Thyroid gland (tissue), 4 donors: ENCODE results near the gene DNAH8. TPM values are rescaled to one million over a fixed set of nuclear protein-coding genes. Genes with fewer than 3 reads are reported as not detected.

Experiments used
- DNase-seq, 2 donors: peaks; one replicate each; pipeline ENCODE4 v3.0.0-alpha.2; 2019
- H3K27ac ChIP-seq, 3 donors: fragments of 200-600 bp; sonication (generic); 1 replicate in 2 of 3; 2 replicates in 1 of 3; pipeline ENCODE4 v1.5.1; 2016 to 2019; ENCODE audit warnings: mild to moderate bottlenecking in 1 of 3, moderate library complexity in 1 of 3
- H3K27me3 ChIP-seq: fragments of 200-600 bp; sonication (generic); one replicate; pipeline ENCODE4 v1.5.1; 2019
- H3K36me3 ChIP-seq, 2 donors: fragments of 200-600 bp; sonication (generic); one replicate each; pipeline ENCODE4 v1.5.1; 2016 to 2019
- H3K4me1 ChIP-seq, 2 donors: fragments of 200-600 bp; sonication (generic); one replicate each; pipeline ENCODE4 v1.5.1; 2017 to 2019
- H3K4me3 ChIP-seq, 3 donors: fragments of 200-600 bp; sonication (generic); replicated peaks in 1 of 3; 1 replicate in 2 of 3; 2 replicates in 1 of 3; pipeline ENCODE4 v1.5.1; 2016; ENCODE audit warnings: mild to moderate bottlenecking in 1 of 3
- H3K9me3 ChIP-seq: fragments of 200-600 bp; sonication (generic); one replicate; pipeline ENCODE4 v1.5.1; 2017
- POLR2A ChIP-seq, 2 donors: fragments of 450-650 bp; IDR thresholded peaks; one replicate each; pipeline ENCODE4 v1.6.1; 2017; ENCODE audit warnings: antibody characterized with exemption in 2 of 2, mild to moderate bottlenecking in 2 of 2, moderate library complexity in 1 of 2
- WGBS, 2 donors: methylation state at CpG; one replicate each; pipeline ENCODE4 v1.1.5; 2017; 5-methylcytosine and 5-hydroxymethylcytosine counted together
- intact Hi-C: fragments of 100-400 bp; cut with DNase I; formaldehyde crosslinking; loops from one replicate; pipeline ENCODE4 v1.15.1; 2023
- total RNA-seq, 4 donors: library from RNA; depleted of rRNA; stranded (reverse); fragments of >200 nt; gene quantifications; one replicate each; pipeline ENCODE4 v1.2.3, GENCODE V29; 2016
- TF ChIP-seq, protein P1 (sequence below), 6 experiments: fragments of 200-600 bp in 3 of 6; fragments of 450-650 bp in 3 of 6; sonication (generic) in 3 of 6; IDR thresholded peaks; one replicate each; pipeline ENCODE4 v1.5.1; 2016 to 2019; ENCODE audit warnings: antibody characterized with exemption in 6 of 6, mild to moderate bottlenecking in 2 of 6, inconsistent platforms in 1 of 6, moderate library complexity in 1 of 6

DNAH8 gene
- total RNA-seq, 4 donors from 2014 or later, result 0.04 to 4.8 (median 0.12) TPM

DNA sequence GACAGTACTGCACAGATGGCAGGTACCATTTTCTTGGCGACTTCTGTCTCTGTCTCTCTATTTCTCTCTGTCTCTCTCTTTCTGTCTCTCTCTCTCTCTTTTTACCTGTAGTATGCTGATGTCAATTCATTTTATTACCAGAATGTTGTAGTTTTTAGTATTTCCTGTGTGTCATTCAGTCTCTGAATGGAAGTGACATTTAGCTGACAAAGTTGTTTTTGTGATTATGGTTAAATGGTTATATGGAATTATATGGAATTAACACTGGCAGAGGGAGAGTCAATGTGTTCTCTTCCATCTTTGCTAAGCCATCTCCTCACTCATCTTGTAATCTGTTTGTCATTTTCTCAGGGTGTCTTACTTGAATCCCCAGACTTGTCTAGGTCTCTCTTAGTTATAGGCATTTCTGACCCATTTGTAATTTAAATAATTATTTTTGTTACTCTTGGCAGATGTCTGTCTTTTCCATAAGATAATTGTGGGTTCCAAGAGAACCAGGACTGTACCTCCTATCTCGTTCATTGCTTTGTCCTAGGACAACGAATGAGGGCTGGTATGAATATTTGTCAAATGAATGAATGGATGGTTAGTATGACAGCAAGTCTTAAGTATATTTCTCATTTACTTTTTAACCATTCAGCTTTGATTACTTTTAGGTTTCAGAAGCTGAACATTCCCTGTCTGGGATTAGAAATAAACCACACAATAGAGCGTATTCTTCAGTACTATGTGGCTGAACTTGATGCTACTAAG, 64.4 kb downstream of the DNAH8 start:
- Histone ChIP-seq H3K4me3 (no peak overlapping the region), H3K36me3 (no peaks in the 10 kb centered on the region), H3K27ac (no peak overlapping the region), H3K4me1 (peaks cover 0 to 9% of the 10 kb centered on the region in 2 donors), H3K27me3 (no peaks in the 10 kb centered on the region), H3K9me3 (no peaks in the 10 kb centered on the region)
- DNase-seq, result no peak
- WGBS, 2 donors, result 87 to 92% methylated on average over 4 of the region's 4 CpGs
- intact Hi-C loops, result no loop called here
- TF ChIP-seq, protein P1, sequence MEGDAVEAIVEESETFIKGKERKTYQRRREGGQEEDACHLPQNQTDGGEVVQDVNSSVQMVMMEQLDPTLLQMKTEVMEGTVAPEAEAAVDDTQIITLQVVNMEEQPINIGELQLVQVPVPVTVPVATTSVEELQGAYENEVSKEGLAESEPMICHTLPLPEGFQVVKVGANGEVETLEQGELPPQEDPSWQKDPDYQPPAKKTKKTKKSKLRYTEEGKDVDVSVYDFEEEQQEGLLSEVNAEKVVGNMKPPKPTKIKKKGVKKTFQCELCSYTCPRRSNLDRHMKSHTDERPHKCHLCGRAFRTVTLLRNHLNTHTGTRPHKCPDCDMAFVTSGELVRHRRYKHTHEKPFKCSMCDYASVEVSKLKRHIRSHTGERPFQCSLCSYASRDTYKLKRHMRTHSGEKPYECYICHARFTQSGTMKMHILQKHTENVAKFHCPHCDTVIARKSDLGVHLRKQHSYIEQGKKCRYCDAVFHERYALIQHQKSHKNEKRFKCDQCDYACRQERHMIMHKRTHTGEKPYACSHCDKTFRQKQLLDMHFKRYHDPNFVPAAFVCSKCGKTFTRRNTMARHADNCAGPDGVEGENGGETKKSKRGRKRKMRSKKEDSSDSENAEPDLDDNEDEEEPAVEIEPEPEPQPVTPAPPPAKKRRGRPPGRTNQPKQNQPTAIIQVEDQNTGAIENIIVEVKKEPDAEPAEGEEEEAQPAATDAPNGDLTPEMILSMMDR (IDR thresholded peaks at IDR 0.05), result no peak
- TF ChIP-seq POLR2A (IDR thresholded peaks at IDR 0.05), result no peak

DNA sequence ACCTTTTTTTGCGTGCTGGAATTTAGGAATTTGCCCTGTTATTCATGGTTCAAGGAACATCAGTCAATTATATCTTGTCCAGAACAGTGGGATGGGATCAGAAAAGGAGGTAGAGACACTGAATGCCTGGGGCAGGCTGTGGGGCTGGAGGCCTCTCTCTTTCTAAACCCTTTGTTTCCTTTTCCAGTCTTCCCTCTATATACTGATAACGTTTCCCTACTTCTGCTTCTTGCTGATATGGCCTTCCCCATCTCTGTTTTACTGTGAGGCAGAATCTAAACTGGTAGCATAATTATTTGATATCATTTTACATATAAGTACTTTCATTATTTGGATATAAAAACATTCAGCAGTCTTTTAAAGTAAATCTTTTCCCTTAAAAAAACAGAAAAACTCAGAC, 67.5 kb downstream of the DNAH8 start:
- Histone ChIP-seq H3K4me3 (no peak overlapping the region), H3K4me1 (peaks cover 0 to 9% of the 10 kb centered on the region in 2 donors), H3K36me3 (no peaks in the 10 kb centered on the region), H3K27ac (no peak overlapping the region), H3K9me3 (no peaks in the 10 kb centered on the region), H3K27me3 (no peaks in the 10 kb centered on the region)
- intact Hi-C loops, result no loop called here
- no peak for DNase-seq
- TF ChIP-seq, protein P1 (IDR thresholded peaks at IDR 0.05), result no peak
- no peak for TF ChIP-seq POLR2A (IDR thresholded peaks at IDR 0.05)
- 79 to 81% methylated on average over 2 of the region's 2 CpGs for WGBS, 2 donors

DNA sequence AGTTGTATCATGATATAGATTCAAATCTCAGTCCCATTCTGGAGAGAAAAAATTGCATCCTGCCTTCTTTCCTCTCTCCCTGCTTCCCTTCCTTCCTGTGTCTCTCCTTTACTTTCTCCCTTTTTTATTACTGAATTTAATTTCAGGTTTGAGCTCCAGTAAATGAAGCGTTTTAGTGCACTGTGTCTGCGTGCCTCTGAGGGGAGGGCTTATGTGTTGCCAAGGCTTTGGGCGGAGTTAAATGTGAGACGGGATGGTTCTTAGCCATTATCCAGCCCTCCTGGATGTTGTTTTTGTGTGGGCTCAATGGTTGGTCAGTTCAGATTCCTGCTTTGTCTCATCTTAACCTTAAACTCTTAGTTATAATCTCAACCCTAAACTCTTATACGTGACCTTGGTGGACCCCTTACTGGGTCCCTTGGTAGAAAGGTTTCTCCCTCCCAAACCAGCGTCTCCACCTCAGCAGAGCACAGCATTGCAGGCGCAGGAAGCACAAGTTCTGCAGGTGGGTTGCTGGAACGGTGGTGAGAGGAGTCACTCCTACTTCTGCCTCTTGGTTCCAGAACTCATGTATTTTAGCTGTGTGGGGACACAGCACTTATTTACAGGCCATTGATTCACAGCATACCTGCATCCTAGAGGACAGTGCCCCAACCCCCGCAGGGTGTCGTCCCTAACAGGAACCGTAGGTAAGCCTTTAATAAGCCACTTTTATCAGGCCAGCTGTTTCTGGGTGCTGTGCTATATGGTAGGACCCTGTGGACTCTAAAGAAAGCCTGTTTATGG, 68.5 kb downstream of the DNAH8 start:
- H3K27me3 ChIP-seq, result no peaks in the 10 kb centered on the region
- H3K4me1 ChIP-seq, result peaks cover 0 to 9% of the 10 kb centered on the region in 2 donors
- DNase-seq, result peak; percentile 13 to 35
- intact Hi-C loops, result no loop called here
- TF ChIP-seq, protein P1 (IDR thresholded peaks at IDR 0.05), result no peak
- no peak for TF ChIP-seq POLR2A (IDR thresholded peaks at IDR 0.05)
- no peaks in the 10 kb centered on the region for H3K9me3 ChIP-seq
- H3K27ac ChIP-seq, result no peak overlapping the region
- H3K36me3 ChIP-seq, result no peaks in the 10 kb centered on the region
- WGBS, 2 donors, result 22 to 31% methylated on average over 11 of the region's 11 CpGs
- H3K4me3 ChIP-seq, result no peak overlapping the region

DNA sequence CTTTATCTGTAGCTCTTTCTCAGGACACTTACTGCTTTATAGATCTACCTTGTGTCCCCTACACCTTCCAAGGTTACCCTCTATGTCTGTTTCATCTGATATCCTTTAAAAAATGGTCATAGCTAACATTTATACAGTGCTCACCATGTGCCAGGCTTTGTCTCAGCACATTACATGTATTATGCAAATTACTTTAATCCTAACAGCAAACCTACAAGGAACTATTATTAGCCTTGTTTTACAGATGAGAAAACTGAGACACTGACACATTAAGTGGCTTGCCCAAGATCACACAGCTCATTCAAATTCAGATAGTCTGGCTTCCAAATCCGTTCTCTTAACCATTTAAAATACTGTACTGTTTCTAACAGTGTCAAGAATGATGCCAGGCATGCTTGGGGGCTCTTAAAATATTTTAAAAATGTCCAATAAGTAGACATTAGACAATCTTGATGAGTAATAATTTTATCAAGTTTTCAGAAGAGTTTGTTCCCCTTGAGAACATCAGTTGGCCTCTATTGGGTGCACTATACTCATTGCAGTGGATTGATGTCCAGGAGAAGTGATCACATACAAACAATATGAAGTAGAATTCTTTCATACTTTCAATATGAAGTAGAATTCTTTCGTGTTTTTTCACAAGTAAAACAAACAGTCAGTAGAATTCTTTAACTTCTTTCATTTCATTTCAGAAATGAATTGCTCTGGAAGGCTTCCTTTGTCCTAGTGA, 69.6 kb downstream of the DNAH8 start:
- peaks cover 0 to 9% of the 10 kb centered on the region in 2 donors for H3K4me1 ChIP-seq
- intact Hi-C loops, result no loop called here
- H3K9me3 ChIP-seq, result no peaks in the 10 kb centered on the region
- H3K27ac ChIP-seq, result no peak overlapping the region
- 65 to 78% methylated on average over 2 of the region's 2 CpGs for WGBS, 2 donors
- H3K27me3 ChIP-seq, result no peaks in the 10 kb centered on the region
- DNase-seq, result no peak
- no peaks in the 10 kb centered on the region for H3K36me3 ChIP-seq
- H3K4me3 ChIP-seq, result no peak overlapping the region
- no peak for TF ChIP-seq POLR2A (IDR thresholded peaks at IDR 0.05)
- TF ChIP-seq, protein P1 (IDR thresholded peaks at IDR 0.05), result no peak
